HG02678 (cell line): ENCODE results near the gene ACVR1C.

ENCODE experiments used
- ATAC-seq: cut with Tn5 transposase; IDR thresholded peaks from one replicate; pipeline ENCODE4 v1.9.1; 2021; ENCODE audit warnings: mild to moderate bottlenecking, moderate library complexity; ENCODE audit not compliant: unreplicated experiment

Gene ACVR1C

DNA sequence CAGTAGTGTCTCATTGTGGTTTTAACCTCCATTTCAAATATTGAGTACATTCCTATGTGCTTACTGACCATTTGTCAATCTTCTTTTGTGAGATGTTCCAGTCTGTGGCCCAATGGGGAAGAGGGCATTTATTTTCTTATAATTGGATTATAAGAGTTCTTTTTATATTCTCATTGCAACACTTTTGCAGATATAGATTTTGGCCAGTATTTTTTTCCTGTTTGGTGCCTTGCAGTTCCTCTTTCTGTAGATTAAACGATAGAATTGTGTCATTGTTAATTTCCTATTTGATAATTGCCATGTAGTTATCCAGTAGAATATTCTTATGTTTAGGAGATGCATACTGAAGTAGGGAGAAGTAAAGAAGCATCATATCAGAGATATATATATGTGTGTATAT, 128.3 kb downstream of the ACVR1C start:
- no peak for ATAC-seq

- no peak for ATAC-seq
These were observed 130.2 kb downstream of the ACVR1C start for GRCh38 chr2:157498483-157498882.

DNA sequence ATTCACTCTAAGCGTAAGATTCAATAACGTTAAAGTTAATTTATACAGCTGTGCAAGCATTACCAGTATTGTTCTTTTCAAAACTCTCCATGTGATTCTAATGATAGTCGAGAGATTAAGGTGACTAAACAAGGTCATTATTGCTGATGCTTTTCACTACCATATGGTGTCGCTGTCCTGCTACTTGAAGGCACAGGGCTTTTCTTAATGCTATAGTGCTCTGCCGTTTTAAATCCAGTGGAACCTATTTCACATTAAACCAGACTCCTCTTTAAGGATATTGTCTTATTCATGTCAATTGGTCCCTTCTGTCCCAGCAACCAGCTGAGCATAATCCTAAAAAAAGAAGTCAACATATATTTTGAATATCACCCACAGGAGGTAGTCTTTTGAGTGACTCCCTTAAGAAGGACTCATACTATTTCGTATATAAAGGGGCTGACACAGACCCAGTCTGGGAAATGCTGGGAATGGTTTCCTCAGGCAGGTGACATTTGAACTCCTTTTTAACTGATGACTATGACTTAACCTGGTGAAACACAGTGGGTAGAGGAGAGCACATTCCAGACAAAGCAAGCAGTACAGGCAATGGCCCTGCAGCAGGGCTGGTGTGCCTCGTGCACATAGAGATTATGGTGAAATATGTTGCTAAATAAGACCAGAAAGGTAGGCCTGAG, 130.9 kb downstream of the ACVR1C start:
- ATAC-seq: peak; percentile 82

DNA sequence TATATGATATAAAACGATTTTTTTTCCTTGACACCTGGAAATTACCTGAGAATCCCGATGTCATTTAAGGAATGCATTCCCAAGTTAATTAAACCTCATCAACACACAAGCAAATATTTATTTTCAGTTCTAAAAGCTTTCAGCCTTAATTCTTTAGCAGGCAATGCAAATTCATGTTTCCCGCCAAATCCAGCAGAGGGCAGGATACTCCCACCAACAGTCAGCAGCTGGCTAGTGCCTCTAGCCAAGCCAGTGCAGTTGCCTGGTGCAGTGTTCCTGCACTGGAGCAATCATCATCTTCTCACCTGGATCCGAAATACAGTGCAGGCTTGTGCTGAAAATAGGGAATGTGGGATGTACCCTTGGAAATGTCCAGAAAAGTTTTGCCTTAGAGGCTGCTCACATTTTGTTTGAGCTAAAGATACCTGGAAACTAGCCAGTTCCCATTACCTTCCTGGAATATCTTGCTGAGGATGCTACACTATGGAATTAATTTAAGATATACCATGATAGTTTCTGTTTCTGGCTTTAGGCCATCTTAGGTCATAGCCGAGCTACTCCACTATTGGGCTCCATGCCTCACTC, 136.4 kb downstream of the ACVR1C start:
- peak; percentile 97 for ATAC-seq

- no peak for ATAC-seq
These were observed 138.7 kb downstream of the ACVR1C start for GRCh38 chr2:157489983-157490382.

DNA sequence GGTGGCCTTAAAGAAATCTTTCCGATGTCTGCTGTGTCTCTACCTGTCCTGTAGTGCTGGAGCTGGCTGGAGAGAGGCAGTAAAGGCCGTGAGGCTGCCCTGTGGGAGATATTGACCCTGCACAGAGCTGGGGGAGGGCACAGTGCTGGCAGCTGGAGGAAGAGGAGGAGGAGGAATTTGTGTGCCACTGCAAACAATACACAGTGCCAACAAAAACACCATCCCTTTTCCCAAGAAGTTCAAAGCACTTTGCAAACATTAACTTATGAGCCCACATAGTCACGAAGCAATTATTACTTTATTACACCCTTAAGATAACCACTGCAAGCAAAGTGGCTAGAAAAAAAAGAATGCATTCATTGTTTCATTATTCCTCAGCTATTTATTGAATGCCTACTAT, 139.8 kb downstream of the ACVR1C start:
- no peak for ATAC-seq

DNA sequence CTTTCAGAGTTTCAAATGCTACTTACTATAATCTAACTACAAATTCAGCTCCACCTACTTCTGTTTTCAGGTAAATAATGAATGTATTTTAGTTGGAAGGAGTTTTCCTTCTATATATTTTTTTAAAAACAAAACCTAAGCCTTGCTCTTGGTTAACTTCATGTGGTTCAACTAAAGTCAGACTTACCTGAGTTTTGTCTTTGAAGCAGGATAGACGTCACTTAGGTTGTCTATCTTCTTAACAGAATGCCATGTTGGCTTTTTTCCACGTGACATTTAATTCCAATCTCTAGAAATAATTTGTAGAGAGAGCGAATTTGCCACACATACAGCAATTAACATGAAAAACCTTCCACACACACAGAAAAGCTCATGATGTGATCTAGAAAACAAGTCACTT, 140.9 kb downstream of the ACVR1C start:
- no peak for ATAC-seq

GRCh38 chr2:157487271-157487610, 141.4 kb downstream of the ACVR1C start:
- ATAC-seq: no peak

GRCh38 chr2:157486596-157487270, 141.9 kb downstream of the ACVR1C start:
- no peak for ATAC-seq

GRCh38 chr2:157480182-157480961, 148.3 kb downstream of the ACVR1C start:
- ATAC-seq: peak; percentile 80

- ATAC-seq: peak; percentile 39
These were observed 149.3 kb downstream of the ACVR1C start for GRCh38 chr2:157479081-157480027.

DNA sequence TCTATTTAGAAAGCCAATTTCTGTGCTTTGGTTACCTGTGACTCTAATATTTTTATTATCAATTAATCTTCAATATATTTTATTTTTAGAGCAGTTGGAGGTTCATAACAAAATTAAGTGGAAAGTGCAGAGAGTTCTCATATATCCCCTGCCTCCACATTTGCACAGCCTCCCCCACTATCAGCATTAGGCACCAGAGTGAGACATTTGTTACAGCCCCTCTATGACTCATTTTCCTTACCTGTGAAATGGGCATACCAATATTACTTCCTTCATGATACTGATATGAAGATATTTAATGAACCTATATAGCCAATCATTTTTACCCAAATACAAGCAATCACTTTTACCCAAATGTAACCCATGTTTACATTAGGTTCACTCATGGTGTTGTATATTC, 150.7 kb downstream of the ACVR1C start:
- no peak for ATAC-seq

DNA sequence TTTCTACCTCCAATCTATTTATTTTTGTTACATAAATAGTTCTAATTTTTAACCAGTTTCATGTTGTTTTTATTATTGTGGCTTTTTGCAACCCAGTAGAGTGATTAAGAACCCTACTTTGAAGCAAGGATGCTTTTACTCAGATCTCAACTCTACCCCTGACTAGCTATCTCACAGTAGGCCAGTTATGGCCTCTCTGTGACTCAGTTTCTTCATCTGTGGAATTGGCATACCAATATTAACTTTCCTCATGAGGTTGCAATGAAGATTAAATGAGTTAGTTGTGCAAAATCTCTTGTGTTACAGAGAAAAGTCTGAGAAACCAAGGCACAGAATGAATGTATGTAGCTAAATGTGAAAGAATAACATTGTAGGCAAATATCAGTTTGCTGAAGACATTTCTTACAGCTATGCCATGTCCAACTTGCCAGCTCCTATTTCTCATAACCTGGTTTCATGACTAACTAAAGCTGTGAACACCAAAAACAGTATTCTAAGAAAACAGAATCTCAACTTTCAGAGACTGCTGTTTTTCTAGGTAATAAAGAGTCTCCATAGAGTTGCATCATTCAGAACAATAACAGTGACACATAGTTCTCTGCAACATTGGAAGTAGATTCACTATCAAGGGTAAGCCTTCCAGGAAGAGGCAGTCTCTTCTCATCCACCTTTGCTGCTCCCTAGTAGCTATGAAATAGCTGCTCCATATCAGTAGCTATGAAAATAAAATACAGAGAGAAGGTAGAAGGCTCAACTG, 151.5 kb downstream of the ACVR1C start:
- no peak for ATAC-seq
